ENCODE data around the gene SPATA46.

Gene SPATA46

DNA sequence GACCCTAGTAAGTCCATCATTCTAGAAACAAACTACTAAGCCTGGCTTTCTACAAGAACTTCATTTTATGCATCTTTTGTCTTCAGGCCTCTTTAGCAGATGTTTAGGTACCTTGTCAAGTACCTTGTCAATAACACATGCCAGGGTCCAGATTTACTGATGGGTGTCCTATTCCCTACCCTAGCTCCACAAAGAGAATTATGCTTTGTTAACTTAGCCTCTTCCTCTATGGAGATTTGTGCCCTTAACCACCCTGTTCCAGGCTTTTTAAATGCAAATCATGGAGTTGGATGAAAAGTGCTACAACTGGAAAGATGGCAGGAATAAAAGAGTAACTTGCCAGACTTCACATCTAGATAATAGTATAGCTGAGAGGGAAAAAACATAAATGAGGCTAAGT is 42.7 kb downstream of the SPATA46 start:
- TF ChIP-seq, protein P1, sequence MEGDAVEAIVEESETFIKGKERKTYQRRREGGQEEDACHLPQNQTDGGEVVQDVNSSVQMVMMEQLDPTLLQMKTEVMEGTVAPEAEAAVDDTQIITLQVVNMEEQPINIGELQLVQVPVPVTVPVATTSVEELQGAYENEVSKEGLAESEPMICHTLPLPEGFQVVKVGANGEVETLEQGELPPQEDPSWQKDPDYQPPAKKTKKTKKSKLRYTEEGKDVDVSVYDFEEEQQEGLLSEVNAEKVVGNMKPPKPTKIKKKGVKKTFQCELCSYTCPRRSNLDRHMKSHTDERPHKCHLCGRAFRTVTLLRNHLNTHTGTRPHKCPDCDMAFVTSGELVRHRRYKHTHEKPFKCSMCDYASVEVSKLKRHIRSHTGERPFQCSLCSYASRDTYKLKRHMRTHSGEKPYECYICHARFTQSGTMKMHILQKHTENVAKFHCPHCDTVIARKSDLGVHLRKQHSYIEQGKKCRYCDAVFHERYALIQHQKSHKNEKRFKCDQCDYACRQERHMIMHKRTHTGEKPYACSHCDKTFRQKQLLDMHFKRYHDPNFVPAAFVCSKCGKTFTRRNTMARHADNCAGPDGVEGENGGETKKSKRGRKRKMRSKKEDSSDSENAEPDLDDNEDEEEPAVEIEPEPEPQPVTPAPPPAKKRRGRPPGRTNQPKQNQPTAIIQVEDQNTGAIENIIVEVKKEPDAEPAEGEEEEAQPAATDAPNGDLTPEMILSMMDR (conservative IDR thresholded peaks at IDR 0.05; ENCODE audit: control insufficient read depth, insufficient read depth, low read depth, low read length), result no peak
- no peak overlapping the region for H3K4me3 ChIP-seq (ENCODE audit: control insufficient read depth, low read depth, low read length)
- DNase-seq (ENCODE audit: low read depth), result no peak

GRCh38 chr1:162329826-162330225 is 46.8 kb downstream of the SPATA46 start:
- H3K4me3 ChIP-seq (ENCODE audit: control insufficient read depth, low read depth, low read length), result no peak overlapping the region
- peak; percentile 17 for DNase-seq (ENCODE audit: low read depth)
- TF ChIP-seq, protein P1 (conservative IDR thresholded peaks at IDR 0.05; ENCODE audit: control insufficient read depth, insufficient read depth, low read depth, low read length), result no peak

DNA sequence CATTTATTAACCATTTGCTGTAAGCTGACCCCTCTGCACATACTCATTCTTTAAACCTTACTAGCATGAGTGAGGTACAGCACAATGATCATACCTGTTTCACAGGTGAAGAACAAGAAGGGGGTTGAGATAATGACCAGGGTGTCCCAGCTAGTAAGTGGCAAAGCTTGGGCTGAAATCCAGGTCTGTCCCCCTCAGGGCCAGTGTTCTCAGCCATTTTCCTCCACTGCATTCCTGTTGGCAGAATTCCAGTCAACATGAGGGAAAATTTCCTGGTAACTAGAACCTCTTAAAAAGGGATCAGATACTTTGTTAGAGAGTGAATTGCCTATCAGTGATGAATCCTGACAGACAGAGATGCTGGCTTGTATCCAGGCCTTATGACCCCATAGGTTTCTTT is 48.1 kb downstream of the SPATA46 start:
- TF ChIP-seq, protein P1 (conservative IDR thresholded peaks at IDR 0.05; ENCODE audit: control insufficient read depth, insufficient read depth, low read depth, low read length), result no peak
- no peak overlapping the region for H3K4me3 ChIP-seq (ENCODE audit: control insufficient read depth, low read depth, low read length)
- no peak for DNase-seq (ENCODE audit: low read depth)

GRCh38 chr1:162327788-162328165 is 48.9 kb downstream of the SPATA46 start:
- TF ChIP-seq, protein P1 (conservative IDR thresholded peaks at IDR 0.05; ENCODE audit: control insufficient read depth, insufficient read depth, low read depth, low read length), result no peak
- DNase-seq (ENCODE audit: low read depth), result no peak
- H3K4me3 ChIP-seq (ENCODE audit: control insufficient read depth, low read depth, low read length), result no peak overlapping the region

DNA sequence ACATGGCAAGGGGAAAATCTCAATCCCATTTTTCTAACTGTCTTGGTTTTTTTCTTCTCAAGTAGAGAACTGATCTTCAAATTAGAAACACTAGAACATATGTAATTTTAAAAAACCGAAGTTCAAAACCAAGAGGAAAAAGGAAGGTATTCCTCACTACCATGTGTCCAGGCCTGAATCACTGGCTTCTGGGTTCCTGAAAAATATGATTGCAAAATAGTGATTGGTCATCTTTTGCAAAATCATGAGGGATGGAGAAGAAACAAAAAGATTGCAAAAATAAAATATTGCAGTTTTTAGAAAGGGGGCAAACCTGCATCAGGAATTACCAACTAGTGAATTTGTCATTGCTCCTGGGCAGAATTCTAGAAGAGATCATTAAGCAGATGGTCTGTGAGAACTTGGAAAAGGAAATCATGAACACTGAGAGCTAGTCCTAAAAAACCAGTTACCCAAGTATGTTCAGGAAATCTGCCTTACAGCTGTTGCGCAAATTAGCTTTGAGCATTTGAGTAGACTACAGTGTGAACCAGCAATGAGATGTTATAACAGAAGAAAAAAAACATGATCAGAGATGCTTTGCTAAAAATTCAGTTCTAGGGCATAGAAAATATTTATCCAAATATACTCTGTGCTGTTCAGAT is 49.4 kb downstream of the SPATA46 start:
- peak; percentile 63 for DNase-seq (ENCODE audit: low read depth)
- TF ChIP-seq, protein P1 (conservative IDR thresholded peaks at IDR 0.05; ENCODE audit: control insufficient read depth, insufficient read depth, low read depth, low read length), result no peak
- H3K4me3 ChIP-seq (ENCODE audit: control insufficient read depth, low read depth, low read length), result no peak overlapping the region

GRCh38 chr1:162326559-162326958 is 50.1 kb downstream of the SPATA46 start:
- TF ChIP-seq, protein P1 (conservative IDR thresholded peaks at IDR 0.05; ENCODE audit: control insufficient read depth, insufficient read depth, low read depth, low read length), result no peak
- no peak for DNase-seq (ENCODE audit: low read depth)
- H3K4me3 ChIP-seq (ENCODE audit: control insufficient read depth, low read depth, low read length), result no peak overlapping the region

- no peak for DNase-seq (ENCODE audit: low read depth)
- TF ChIP-seq, protein P1 (conservative IDR thresholded peaks at IDR 0.05; ENCODE audit: control insufficient read depth, insufficient read depth, low read depth, low read length), result no peak
- no peak overlapping the region for H3K4me3 ChIP-seq (ENCODE audit: control insufficient read depth, low read depth, low read length)
Measured at GRCh38 chr1:162324396-162324795, 52.3 kb downstream of the SPATA46 start.
